Kidney epithelial cell (primary cell): ENCODE results near the gene BAG5. TPM values are rescaled to one million over a fixed set of nuclear protein-coding genes. Genes with fewer than 3 reads are reported as not detected.

Source experiments
- DNase-seq: peaks from one replicate; pipeline ENCODE4 v3.0.0-alpha.2; 2010; ENCODE audit warnings: low read depth
- H3K27me3 ChIP-seq: 2 replicates; pipeline ENCODE4 v1.6.0; 2011; ENCODE audit warnings: low read length; ENCODE audit not compliant: control insufficient read depth, insufficient read depth
- H3K36me3 ChIP-seq: 2 replicates; pipeline ENCODE4 v1.5.1; 2011; ENCODE audit warnings: low read length; ENCODE audit not compliant: control insufficient read depth, insufficient read depth
- H3K4me3 ChIP-seq: 2 replicates; pipeline ENCODE4 v1.5.1; 2011; ENCODE audit warnings: low read depth, mild to moderate bottlenecking, control low read depth, low read length
- total RNA-seq: library from RNA; depleted of rRNA; stranded (reverse); fragments of >200 nt; gene quantifications from 2 replicates; pipeline ENCODE4 v1.2.3, GENCODE V29; 2015
- TF ChIP-seq, protein P1 (sequence below): IDR thresholded peaks from 2 replicates; pipeline ENCODE4 v1.5.1; 2011; ENCODE audit warnings: mild to moderate bottlenecking, moderate library complexity, low read length, control low read depth, inconsistent platforms; ENCODE audit not compliant: insufficient read depth, poor library complexity, severe bottlenecking

BAG5 gene
- total RNA-seq, 1 donor from 2014 or later: 40.8 TPM

DNA sequence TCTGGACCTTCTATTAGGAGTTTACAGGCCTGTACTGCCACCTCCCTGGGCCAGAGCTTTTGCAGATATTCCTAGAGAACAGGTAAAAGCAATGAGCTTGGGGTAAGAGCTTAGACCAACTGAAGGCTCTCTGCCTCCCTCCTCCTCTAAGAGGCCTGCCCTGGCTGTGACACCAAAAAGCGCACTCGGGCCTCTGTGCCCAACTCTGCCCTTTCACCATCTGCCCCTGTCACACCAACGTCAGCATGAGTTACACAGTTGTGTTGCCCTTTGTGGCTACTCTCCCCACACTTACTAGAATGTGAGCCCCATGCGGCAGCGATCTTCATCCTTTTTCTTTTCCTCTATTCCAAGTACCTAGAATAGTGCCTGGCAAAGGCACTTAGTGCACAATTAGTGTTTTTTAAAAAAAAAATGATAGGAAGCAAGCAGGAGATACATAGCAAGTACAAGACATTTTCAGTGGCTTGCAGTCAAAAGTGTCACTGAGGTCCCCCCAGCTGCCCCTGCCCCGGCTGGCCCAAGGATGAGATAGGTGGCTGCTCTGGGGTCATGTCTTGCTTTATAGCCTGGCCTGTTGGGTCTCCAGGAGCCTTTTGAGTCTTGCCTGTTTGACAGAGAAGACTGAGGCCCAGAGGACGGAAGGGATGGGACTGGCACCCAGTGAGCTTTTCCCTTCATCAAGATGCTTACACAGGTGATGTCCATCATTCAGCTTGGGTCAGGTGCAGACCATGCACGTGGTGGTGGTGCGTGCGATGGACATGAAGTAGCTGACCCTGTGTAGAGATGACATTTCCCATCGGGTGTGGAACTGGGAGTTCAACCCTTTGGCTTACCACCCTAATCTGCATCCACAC lies 52.4 kb downstream of the BAG5 start:
- no peak for DNase-seq
- H3K27me3 ChIP-seq: no peaks in the 10 kb centered on the region
- peaks cover under 1% of the 10 kb centered on the region for H3K36me3 ChIP-seq
- H3K4me3 ChIP-seq: no peak overlapping the region
- TF ChIP-seq, protein P1, sequence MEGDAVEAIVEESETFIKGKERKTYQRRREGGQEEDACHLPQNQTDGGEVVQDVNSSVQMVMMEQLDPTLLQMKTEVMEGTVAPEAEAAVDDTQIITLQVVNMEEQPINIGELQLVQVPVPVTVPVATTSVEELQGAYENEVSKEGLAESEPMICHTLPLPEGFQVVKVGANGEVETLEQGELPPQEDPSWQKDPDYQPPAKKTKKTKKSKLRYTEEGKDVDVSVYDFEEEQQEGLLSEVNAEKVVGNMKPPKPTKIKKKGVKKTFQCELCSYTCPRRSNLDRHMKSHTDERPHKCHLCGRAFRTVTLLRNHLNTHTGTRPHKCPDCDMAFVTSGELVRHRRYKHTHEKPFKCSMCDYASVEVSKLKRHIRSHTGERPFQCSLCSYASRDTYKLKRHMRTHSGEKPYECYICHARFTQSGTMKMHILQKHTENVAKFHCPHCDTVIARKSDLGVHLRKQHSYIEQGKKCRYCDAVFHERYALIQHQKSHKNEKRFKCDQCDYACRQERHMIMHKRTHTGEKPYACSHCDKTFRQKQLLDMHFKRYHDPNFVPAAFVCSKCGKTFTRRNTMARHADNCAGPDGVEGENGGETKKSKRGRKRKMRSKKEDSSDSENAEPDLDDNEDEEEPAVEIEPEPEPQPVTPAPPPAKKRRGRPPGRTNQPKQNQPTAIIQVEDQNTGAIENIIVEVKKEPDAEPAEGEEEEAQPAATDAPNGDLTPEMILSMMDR: no peak

DNA sequence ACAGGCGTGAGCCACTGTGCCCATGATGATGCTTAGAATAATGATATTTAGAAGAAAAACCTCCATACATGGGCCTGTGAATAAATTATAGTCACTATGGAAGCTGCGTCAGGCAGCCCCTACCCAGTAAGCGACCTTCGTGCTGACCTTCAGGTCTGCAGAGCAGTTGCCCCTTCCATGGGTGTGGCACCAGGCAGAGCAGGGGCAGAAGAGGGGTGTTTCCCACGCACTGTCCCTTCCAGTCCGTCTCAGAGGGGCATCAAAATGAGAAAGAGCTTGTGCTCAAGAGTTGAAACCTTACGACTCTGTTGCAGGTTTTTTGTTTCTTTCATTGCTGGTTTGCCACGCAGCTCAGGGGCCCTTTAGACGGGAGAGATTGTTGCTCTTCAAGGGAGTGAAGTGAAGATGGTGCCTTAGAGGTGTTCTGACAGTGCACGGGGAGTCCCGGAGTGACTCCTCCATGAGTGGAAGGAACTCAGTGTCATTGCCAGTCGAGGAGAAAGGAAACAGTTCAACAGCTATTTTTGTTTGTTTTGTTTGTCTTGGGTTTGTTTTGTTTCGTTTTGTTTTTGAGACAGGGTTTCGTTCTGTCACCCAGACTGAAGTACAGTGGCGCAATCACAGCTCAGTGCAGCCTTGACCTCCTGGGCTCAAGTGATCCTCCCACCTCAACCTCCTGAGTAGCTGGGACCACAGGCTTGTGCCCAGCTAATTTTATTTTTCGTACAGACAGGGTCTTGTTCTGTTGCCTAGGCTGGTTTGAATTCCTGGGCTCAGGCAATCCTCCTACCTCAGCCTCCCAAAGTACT lies 53.7 kb downstream of the BAG5 start:
- Histone ChIP-seq H3K36me3 (peaks cover 3% of the 10 kb centered on the region), H3K4me3 (no peak overlapping the region), H3K27me3 (no peaks in the 10 kb centered on the region)
- TF ChIP-seq, protein P1: no peak
- no peak for DNase-seq

DNA sequence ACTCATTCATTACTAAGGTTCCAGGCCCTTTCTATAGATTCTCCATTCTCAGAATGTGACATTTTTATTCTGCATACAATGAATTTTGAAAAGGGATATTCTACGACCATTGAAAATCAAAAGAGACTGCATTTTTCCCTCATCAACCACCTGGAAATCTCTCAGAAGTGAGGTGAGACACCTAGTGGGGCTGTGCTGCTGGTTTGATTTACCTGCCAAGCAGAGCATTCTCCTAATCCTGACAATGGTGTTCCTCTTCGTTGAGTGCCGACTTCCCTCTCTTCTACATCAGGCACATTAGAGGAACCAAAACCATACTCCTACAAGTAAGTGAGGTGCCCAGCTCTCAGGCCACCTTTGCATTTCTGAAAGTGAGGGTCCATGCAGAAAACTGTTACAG lies 54.7 kb downstream of the BAG5 start:
- H3K4me3 ChIP-seq: no peak overlapping the region
- H3K27me3 ChIP-seq: no peaks in the 10 kb centered on the region
- peaks cover 3% of the 10 kb centered on the region for H3K36me3 ChIP-seq
- no peak for DNase-seq
- TF ChIP-seq, protein P1: no peak

Other genes starting within 250 kb of the BAG5 start
- gene EIF5, start 228.4 kb downstream of the BAG5 start, total RNA-seq: 216 and 254 TPM in 2 replicates
- 64.4 and 74.1 TPM in 2 replicates for gene MARK3, start 177.2 kb downstream of the BAG5 start, total RNA-seq
- gene CKB, start 39.8 kb downstream of the BAG5 start, total RNA-seq: 67.7 and 78.7 TPM in 2 replicates
- 15.6 and 17.1 TPM in 2 replicates for gene TRMT61A, start 33.5 kb downstream of the BAG5 start, total RNA-seq
- 83.8 and 86.7 TPM in 2 replicates for gene COA8, start 303 bp upstream of the BAG5 start, total RNA-seq
- gene KLC1, start 66.6 kb upstream of the BAG5 start, total RNA-seq: 266 and 280 TPM in 2 replicates
- 10.4 and 12.3 TPM in 2 replicates for gene XRCC3, start 152.8 kb upstream of the BAG5 start, total RNA-seq
- 52.9 and 53.9 TPM in 2 replicates for gene ZFYVE21, start 153.2 kb upstream of the BAG5 start, total RNA-seq